ENCODE measurements around the gene BANF1.

DNA sequence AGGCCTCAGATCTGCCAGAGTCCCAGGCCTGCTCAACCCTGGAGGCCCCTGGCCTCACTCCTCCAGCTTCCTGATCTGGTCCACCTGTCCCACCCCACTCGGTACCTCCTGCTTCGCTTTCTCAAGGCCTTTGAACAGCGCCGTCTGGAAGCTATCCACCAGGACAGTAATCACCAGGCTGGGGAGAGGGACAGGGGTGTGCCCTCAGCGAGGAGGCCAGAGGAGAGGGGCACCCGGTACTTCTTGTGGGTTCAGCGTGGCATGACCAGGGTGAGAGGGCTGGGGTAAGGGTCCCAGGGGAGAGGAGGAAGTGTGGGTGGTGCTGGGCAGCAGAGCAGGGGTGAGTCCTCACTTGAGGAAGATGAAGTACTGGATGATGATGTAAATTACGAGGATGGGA, 17.9 kb downstream of the BANF1 start:
- TF ChIP-seq EGR1 (IDR thresholded peaks at IDR 0.05): no peak
- TF ChIP-seq RAD21 (IDR thresholded peaks at IDR 0.05; ENCODE audit: low read depth): no peak
- no peak for TF ChIP-seq YY1 (IDR thresholded peaks at IDR 0.05; ENCODE audit: low read depth)
